IMR-90 (cell line): ENCODE results near the gene CP. TPM values are rescaled to one million over a fixed set of nuclear protein-coding genes. Genes with fewer than 3 reads are reported as not detected.
"Not testable (repeated sequence)": the region's sequence is repeated elsewhere in the genome, so short reads cannot be mapped to it uniquely, and the experiment has no call there.

Experiments
- ATAC-seq: fragments of 200-7000 bp; cut with Tn5 transposase; 2 replicates; pipeline ENCODE4 v1.9.1; 2020; ENCODE audit warnings: low read depth, mild to moderate bottlenecking, moderate library complexity
- BruUV-seq: library from RNA; stranded (reverse); fragments of 400-500 nt; replicated peaks from 2 replicates; lab custom pipeline; 2021; lab: Mats Ljungman, UMichigan
- CTCF ChIA-PET: fragments of 300-600 bp; formaldehyde crosslinking; extraction: SDS; loops from one replicate; lab custom pipeline; 2021; ENCODE audit warnings: antibody characterized with exemption; lab: Yijun Ruan, JAX
- POLR2A ChIA-PET: fragments of 300-600 bp; sonication (Branson Sonifier 250); formaldehyde crosslinking; loops from one replicate; lab custom pipeline; 2022; ENCODE audit warnings: antibody characterized with exemption; ENCODE audit not compliant: unreplicated experiment; lab: Charles Lee
- DNase-seq: peaks from one replicate; pipeline ENCODE4 v3.0.0; 2013
- H2AFZ ChIP-seq: replicated peaks from 2 replicates; pipeline ENCODE3; 2013; ENCODE audit warnings: low read length, mild to moderate bottlenecking; ENCODE audit not compliant: poor library complexity
- H2AK5ac ChIP-seq: 2 replicates; pipeline ENCODE4 v1.6.1; 2013; ENCODE audit warnings: low read depth, low read length, inconsistent platforms
- H2AK9ac ChIP-seq: replicated peaks from 2 replicates; pipeline ENCODE3; 2013; ENCODE audit warnings: mild to moderate bottlenecking, low read depth, low read length, moderate library complexity; ENCODE audit not compliant: poor library complexity
- H2BK120ac ChIP-seq: 2 replicates; pipeline ENCODE4 v1.6.1; 2013; ENCODE audit warnings: low read depth, low read length, inconsistent platforms
- H2BK15ac ChIP-seq: 3 replicates; pipeline ENCODE4 v1.6.1; 2013; ENCODE audit warnings: low read depth, low read length, inconsistent platforms
- H2BK20ac ChIP-seq: 2 replicates; pipeline ENCODE4 v1.6.1; 2013; ENCODE audit warnings: low read depth, mild to moderate bottlenecking, inconsistent platforms, low read length, moderate library complexity
- H2BK5ac ChIP-seq: 2 replicates; pipeline ENCODE4 v1.6.1; 2013; ENCODE audit warnings: mild to moderate bottlenecking, low read depth, low read length, inconsistent platforms; ENCODE audit not compliant: poor library complexity, severe bottlenecking
- H3K14ac ChIP-seq: replicated peaks from 2 replicates; pipeline ENCODE4 v1.6.1; 2013; ENCODE audit warnings: low read depth, low read length, inconsistent platforms
- H3K18ac ChIP-seq: 2 replicates; pipeline ENCODE4 v1.6.1; 2013; ENCODE audit warnings: low read depth, low read length, control low read depth
- H3K23ac ChIP-seq: 2 replicates; pipeline ENCODE4 v1.6.1; 2013; ENCODE audit warnings: low read depth, low read length, inconsistent platforms
- H3K27ac ChIP-seq: 2 replicates; pipeline ENCODE4 v1.5.1; 2013; ENCODE audit warnings: mild to moderate bottlenecking, control low read depth, low read length; ENCODE audit not compliant: insufficient read depth
- H3K27me3 ChIP-seq: 2 replicates; pipeline ENCODE4 v1.6.1; 2013; ENCODE audit warnings: low read length; ENCODE audit not compliant: control insufficient read depth, insufficient read depth
- H3K36me3 ChIP-seq: 2 replicates; pipeline ENCODE4 v1.6.1; 2013; ENCODE audit warnings: low read length, mixed read lengths; ENCODE audit not compliant: control insufficient read depth, insufficient read depth
- H3K4ac ChIP-seq: 2 replicates; pipeline ENCODE4 v1.6.1; 2013; ENCODE audit warnings: low read depth, low read length, inconsistent platforms
- H3K4me1 ChIP-seq: 2 replicates; pipeline ENCODE4 v1.6.1; 2013; ENCODE audit warnings: low read length, mixed read lengths; ENCODE audit not compliant: control insufficient read depth, insufficient read depth
- H3K4me2 ChIP-seq: 2 replicates; pipeline ENCODE4 v1.6.1; 2013; ENCODE audit warnings: low read depth, mild to moderate bottlenecking, control low read depth, low read length, moderate library complexity
- H3K4me3 ChIP-seq: 2 replicates; pipeline ENCODE4 v1.5.1; 2013; ENCODE audit warnings: low read depth, mild to moderate bottlenecking, control low read depth, low read length, moderate library complexity; ENCODE audit not compliant: insufficient read depth
- H3K56ac ChIP-seq: 2 replicates; pipeline ENCODE4 v1.6.1; 2013; ENCODE audit warnings: low read length, inconsistent platforms; ENCODE audit not compliant: insufficient read depth; ENCODE audit errors: extremely low read depth
- H3K79me1 ChIP-seq, 2 experiments: 2 replicates each; pipeline ENCODE4 v1.6.1; 2013; ENCODE audit warnings: low read length in 2 of 2, inconsistent platforms in 1 of 2, low read depth in 1 of 2
- H3K9ac ChIP-seq: 2 replicates; pipeline ENCODE4 v1.6.1; 2013; ENCODE audit warnings: low read depth, low read length, control low read depth
- H3K9me1 ChIP-seq: 2 replicates; pipeline ENCODE4 v1.6.1; 2013; ENCODE audit warnings: low read length, inconsistent platforms; ENCODE audit not compliant: insufficient read depth
- H3K9me3 ChIP-seq: 2 replicates; pipeline ENCODE4 v1.6.1; 2013; ENCODE audit warnings: low read length; ENCODE audit not compliant: control insufficient read depth, insufficient read depth
- H4K20me1 ChIP-seq: 2 replicates; pipeline ENCODE4 v1.6.1; 2013; ENCODE audit warnings: low read length, inconsistent platforms; ENCODE audit not compliant: insufficient read depth
- H4K5ac ChIP-seq: 2 replicates; pipeline ENCODE4 v1.6.1; 2013; ENCODE audit warnings: mild to moderate bottlenecking, low read depth, low read length, control low read depth
- H4K8ac ChIP-seq, 2 experiments: 2 replicates each; pipeline ENCODE4 v1.6.1; 2013; ENCODE audit warnings: low read depth in 2 of 2, low read length in 2 of 2, control low read depth in 1 of 2, inconsistent platforms in 1 of 2
- H4K91ac ChIP-seq: 2 replicates; pipeline ENCODE4 v1.6.1; 2013; ENCODE audit warnings: low read depth, low read length, inconsistent platforms; ENCODE audit not compliant: insufficient read depth
- WGBS, 2 experiments: methylation state at CpG; one replicate each; pipeline versions ENCODE4 v1.1.5 to v1.1.7; 2013; ENCODE audit warnings: missing lambda C conversion rate in 2 of 2; ENCODE audit not compliant: insufficient read length in 1 of 2; ENCODE audit errors: extremely low coverage in 2 of 2; 5-methylcytosine and 5-hydroxymethylcytosine counted together
- dilution Hi-C: fragments of 300-500 bp; cut with HindIII; formaldehyde crosslinking; loops from one replicate; pipeline ENCODE4 v1.14.3; 2018; ENCODE audit warnings: low sequenced_read_pairs; ENCODE audit not compliant: unreplicated experiment
- in situ Hi-C: fragments of 300-500 bp; cut with MboI; formaldehyde crosslinking; loops from 3 replicates; pipeline ENCODE4 v1.14.3; 2019; ENCODE audit warnings: low sequenced_read_pairs, inconsistent platforms, mixed read lengths
- intact Hi-C: fragments of 100-400 bp; cut with micrococcal nuclease; formaldehyde crosslinking; loops from 2 replicates; pipeline ENCODE4 v1.10.0; 2022
- polyA plus RNA-seq, 3 experiments: library from polyadenylated mRNA; depleted of rRNA; stranded (reverse); fragments of >200 nt; gene quantifications; 2 replicates each; pipeline ENCODE4 v1.2.3, GENCODE V29; 2012; ENCODE audit warnings: low replicate concordance in 1 of 3
- total RNA-seq: library from RNA; depleted of rRNA; stranded (reverse); fragments of >200 nt; gene quantifications from 2 replicates; pipeline ENCODE4 v1.2.3, GENCODE V29; 2012

The CP gene
- total and polyA plus RNA-seq, 2 of the 4 experiments (the other 2 are of a cell fraction): not detected

DNA sequence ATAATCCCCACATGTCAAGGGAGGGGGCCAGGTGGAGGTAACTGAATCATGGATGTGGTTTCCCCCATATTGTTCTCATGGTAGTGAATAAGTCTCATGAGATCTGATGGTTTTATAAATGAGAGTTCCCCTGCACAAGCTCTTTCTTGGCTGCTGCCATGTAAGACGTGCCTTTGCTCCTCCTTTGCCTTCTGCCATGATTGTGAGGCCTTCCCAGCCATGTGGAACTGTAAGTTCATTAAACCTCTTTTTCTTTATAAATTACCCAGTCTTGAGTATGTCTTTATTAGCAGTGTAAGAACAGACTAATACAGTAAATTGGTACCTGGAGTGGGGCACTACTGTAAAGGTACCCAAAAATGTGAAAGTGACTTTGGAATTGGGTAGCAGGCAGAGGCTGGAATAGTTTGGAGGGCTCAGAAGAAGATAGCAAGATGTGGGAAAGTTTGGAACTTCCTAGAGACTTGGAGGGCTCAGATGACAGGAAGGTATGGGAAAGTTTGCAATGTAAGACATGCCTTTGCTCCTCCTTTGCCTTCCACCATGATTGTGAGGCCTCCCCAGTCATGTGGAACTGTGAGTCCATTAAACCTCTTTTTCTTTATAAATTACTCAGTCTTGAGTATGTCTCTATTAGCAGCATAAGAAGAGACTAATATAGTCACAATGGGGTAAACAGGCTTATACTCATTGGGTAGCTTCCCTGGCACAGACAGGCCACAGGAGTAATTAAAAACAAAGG is 2.1 kb downstream of the CP start:
- in situ Hi-C loops, dilution Hi-C loops, CTCF ChIA-PET: not testable (repeated sequence)

More for the DNA sequence above, 2.1 kb downstream of the CP start:
- H3K14ac ChIP-seq, H4K5ac ChIP-seq, H2BK120ac ChIP-seq, H4K91ac ChIP-seq, H3K56ac ChIP-seq, H3K23ac ChIP-seq, H2AFZ ChIP-seq, intact Hi-C loops, H3K4me3 ChIP-seq, H2AK9ac ChIP-seq, H3K27ac ChIP-seq, H4K8ac ChIP-seq, H2BK20ac ChIP-seq, H4K20me1 ChIP-seq, H3K36me3 ChIP-seq, H3K4ac ChIP-seq, H2AK5ac ChIP-seq, H3K9me1 ChIP-seq, H2BK15ac ChIP-seq, BruUV-seq, H3K9ac ChIP-seq, H3K18ac ChIP-seq, H2BK5ac ChIP-seq, H3K4me2 ChIP-seq, H3K27me3 ChIP-seq, H3K4me1 ChIP-seq, H3K79me1 ChIP-seq, H3K9me3 ChIP-seq, ATAC-seq, POLR2A ChIA-PET, DNase-seq: not testable (repeated sequence)
- WGBS, 2 experiments: no CpG with 5 or more reads among the region's 1 CpG
